HG03103 (cell line): ENCODE measurements around the gene ANKS1B.
"Not testable (repeated sequence)": the region's sequence is repeated elsewhere in the genome, so short reads cannot be mapped to it uniquely, and the experiment has no call there.

Source experiments
- ATAC-seq: cut with Tn5 transposase; IDR thresholded peaks from one replicate; pipeline ENCODE4 v1.9.1; 2021; ENCODE audit warnings: low read depth; ENCODE audit not compliant: unreplicated experiment

ANKS1B gene

DNA sequence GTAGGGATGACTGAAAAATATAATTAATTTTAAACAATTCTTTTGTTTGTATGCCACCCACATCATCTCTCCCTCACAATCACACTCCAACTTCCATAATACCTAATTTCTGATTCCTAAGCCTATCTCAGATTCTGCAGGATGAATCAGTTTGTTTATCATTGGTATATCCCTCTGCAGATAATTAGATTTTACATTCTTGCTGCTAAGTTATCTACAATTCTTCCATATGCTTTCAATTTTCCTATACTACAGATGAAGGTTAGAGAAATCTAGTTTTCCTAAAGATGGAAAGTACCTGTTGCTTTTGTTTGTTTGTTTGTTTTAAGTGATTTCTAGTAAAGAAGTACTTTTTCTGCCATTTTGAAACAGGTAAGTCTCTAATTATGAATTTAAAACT, 105.3 kb downstream of the ANKS1B start:
- ATAC-seq: no peak

DNA sequence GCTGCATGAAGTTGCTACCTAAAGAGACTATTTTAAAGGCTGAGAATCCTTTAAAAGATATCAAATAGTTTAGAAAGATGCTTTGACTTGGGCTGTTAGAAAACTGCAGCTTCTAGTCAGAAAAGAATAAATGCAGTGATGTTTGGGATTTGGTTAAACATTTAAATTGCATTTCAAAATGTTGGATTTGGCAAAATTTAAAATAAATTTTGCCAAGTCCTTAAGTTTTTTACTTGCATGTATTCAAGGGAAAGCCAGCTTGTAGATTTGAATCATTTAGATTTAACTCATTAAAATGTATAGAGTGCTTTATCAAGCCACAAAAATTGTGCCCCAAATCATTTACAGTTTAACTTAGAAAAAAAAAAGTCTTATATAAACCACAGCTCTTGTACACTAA, 109.7 kb downstream of the ANKS1B start:
- no peak for ATAC-seq

DNA sequence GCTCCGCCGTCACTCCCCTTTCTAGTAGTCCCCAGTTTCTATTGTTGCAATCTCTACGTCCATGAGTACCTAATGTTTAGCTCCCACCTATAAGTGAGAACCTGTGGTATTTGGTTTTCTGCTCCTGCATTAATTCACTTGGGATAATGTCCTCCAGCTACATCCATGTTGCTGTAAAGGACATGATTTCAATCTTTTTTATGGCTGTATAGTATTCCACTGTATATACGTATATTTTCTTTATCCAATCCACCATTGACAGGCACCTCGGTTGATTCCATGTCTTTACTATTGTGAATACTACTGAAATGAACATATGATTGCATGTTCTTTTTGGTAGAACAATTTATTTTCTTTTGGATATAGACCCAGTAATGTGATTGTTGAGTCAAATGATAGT, 114.7 kb downstream of the ANKS1B start:
- no peak for ATAC-seq

DNA sequence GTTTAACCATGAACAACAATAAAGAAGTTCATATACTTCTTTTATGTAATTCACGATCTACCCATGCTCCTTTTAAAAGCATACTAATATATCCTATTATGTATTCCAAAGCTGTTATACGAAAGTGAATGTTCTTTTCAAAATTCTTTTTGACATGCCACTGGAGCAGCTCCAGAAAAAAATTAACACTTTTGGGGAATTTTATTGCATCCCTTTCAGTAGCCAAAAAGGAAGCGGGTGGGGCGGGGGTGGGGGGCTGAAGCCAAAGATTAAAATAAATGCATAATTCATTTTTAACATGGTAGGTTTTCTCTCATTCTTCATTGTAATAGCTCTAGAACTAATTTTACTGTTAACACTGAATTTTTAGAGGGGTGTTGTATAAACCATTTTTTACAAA, 123.0 kb downstream of the ANKS1B start:
- no peak for ATAC-seq

DNA sequence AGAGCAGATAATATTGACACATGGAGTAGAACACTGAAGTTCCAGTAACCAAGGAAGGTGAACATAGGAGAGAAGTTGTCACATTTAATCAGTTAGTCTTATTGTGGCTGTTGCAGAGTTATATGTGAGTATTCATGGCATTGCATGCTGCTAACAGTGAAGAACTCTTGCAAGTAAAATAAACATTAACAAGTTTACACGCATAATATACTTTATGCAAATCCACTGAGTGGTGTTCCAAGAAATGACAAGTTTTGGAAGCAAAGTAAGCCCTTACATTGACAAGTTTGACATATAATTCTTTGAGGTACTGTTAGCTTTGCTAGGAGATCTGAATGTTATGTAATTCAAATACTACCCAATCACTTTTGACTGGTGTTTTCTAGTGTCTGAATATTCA, 125.6 kb downstream of the ANKS1B start:
- ATAC-seq: no peak

DNA sequence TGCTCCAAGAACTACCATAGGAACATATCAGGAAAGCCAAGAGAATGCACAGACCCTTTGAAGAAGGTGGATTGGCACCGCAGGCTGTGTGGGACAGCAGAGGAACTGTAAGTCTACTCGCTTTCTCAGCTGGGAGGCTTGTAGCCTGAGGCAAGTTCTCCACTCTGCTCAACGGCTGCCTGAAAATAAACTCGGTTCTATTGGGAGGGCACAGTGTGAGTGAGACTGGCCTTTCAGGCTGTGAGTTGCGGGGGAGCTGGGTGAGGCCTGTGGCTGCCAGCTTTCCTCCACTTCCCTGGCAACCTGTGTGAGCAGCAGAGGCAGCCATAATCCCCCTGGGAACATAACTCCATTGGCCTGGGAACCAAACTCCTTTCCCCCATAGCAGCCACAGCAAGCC, 132.1 kb downstream of the ANKS1B start:
- no peak for ATAC-seq

DNA sequence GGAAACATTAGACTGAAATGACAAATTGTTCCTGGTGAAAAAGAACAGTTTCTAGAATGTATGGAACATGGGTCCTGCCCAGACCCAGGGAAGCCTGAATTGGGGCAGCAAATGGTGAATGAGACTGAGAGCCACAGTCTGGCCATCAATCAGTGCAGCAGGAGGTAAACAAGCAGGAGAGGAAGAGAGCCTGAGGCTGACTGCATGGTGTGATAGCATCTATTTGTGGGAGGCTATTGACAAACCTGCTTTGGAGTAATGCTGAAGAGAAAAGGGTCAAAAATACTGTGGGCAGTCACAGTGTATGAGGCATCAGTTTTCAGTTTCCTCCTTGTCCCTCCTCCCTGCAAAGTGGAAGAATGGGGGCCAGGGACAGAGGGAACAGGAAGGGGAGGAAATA, 136.8 kb downstream of the ANKS1B start:
- no peak for ATAC-seq

DNA sequence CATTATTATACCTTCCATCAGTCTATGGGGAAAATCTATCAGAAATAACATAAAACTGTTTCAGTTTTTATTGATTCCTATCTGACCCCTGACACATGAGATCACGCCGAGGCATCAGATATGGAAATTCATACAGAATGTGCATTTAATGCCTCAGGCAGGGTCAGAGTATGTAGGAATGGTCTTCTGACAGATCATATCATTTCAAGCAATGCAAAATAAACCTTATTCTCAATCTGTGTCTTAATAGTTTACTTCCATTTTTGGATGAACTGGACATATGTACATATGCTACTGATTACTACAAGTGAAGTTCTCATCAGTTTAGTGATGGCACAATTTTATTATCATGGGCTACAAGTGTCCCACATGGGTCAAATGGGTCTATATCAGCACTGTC, 150.0 kb downstream of the ANKS1B start:
- no peak for ATAC-seq

DNA sequence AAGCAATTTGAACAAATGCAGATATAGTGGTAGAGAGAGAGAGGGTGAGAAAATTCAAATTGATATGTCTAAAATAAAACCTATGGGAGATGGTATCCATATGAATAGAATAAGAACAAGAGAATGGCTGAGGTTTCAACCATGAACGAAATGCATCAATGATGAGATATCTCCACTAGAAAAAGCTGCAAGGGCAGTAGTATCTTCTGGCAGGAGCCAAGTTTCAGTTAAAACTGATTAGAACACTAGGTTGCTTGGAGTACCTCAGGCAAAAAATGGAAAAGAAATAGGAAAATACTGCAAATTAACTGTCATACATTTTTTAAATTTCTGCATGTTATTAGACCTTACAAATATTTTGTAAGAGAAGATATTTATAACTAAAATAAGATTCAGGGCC, 151.3 kb downstream of the ANKS1B start:
- no peak for ATAC-seq

DNA sequence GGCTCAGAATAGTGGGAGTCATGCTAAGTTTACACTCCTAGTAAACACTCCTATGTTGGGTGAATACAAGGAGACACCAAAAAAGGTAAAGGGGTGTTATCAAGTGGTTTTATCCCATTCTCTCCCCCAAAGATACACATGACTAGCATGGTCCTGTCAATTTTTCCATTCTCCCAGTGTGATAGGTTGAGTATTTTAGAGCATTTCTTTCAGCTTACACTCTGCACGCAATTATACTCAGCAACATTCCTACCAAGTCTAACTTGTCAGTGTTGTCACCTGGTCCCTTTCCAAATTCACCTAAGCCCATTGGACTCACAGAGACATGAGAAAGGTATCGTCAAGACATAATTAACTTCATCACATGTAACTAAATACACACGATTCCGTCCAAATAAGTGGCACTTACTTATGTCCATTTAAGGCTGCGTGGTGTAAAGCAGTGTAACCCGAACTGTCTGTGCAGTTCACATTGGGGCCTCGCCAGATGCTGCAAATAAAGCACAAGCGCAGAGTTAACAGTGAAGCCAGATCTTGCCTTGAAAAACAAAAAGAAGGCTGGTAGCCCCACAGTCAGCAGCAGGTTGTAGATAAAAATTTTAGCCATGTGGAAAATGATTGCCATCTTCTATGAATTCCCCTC, 159.7 kb downstream of the ANKS1B start:
- no peak for ATAC-seq

DNA sequence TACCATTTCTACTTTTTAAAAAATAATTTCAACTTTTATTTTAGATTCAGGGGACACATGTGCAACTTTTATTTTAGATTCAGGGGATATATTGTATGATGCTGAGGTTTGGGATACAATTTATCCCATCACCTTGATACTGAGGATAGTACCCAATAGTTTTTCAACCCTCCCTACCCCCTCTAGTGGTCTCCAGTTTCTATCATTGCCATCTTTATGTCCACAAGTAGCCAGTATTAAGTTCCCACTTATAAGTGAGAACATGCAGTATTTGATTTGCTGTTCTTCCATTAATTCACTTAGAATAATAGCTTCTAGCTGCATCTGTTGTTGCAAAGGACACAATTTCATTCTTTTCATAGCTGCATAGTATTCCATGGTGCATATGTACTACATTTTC, 162.5 kb downstream of the ANKS1B start:
- no peak for ATAC-seq

DNA sequence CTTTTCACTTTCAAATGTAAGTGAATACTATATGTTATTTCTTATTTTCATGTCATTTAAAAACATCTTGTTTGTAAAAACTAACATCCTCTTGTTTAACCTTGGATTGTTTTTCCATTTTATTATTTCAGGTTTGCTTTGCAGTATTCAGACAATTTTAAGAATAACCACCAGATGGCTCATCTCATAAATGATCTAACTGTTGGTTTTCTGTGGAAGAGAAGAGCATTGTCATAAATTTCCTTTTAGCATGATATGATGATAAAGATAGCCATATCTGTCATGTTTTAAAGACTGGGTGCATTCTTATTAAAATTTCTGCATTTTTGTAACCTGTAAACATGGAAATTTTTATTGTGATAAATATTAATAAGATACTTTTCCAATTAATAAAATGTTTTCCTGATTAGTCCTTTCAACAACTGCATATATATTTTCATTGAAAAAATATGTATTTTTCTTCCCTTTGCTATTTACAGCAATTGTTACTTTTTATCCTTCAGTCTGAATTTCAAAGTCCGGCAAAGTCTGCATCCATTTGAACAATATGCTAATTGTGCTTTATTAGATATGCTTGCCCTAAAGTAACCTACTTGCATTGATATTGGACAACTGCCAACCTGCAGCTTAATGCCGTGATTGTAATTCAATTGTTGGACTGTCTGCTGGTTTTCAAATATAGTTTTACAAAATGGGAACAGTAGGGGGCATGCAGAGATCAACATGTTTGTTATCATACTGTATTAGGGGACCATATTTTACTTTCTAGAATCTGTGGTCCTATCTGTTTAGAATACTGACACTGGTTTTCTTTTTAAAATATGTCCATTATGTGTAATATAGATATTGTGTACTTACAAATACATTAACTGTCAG, 173.8 kb downstream of the ANKS1B start:
- ATAC-seq: no peak

DNA sequence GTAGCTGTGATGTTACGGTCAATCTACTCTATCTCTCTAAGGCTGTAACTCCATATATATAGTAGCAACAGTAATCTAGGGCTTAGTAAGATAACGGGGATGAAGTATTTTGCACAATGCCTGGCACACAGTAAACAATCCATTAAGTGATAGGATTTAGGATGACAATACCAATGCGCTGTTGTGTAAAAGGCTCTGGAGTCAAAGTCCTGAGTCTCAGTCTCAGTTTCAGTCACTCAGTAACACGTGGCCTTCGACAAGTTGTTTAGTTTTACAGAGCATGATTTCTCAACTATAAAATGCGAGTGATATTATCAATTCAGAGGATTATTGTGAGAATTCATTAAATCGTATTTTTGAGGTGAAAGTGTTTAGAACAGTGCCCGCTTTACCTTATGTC, 174.8 kb downstream of the ANKS1B start:
- no peak for ATAC-seq

DNA sequence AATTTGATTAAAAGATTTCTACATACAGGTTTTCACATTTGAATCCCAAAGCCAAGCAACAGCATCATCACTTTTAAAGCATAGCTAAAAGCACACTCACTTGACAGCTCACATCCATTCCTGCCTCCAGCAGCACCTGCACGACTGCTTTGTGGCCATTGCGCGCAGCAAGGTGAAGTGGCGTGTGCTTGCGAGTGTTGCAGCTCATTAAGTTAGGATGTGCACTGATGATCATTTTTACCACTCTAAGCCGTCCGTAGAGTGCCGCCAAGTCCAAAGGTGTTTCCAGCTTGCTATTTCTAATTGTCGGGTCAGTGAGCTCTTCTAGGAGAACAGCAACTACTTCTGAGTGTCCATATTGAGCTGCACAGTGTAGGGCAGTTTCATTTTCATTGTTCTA, 178.4 kb downstream of the ANKS1B start:
- ATAC-seq: no peak

DNA sequence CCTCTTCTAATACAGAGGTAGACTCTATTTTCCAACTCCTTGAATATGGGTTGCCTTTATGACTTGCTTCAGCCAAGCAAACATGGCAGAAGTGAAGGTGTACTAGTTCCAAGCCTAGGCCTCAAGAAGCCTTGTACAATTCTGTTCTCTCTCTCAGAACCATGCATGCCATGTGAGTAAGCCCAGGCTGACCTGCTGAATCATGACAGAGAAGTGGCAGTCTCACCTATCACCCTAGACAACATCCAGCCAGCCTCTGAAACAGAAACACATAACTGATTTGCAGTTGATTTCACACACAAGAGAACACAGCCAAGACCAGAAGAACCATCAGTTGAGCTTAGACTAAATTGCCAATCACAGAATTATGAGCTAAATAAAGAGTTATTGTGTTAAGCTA, 180.0 kb downstream of the ANKS1B start:
- ATAC-seq: no peak

DNA sequence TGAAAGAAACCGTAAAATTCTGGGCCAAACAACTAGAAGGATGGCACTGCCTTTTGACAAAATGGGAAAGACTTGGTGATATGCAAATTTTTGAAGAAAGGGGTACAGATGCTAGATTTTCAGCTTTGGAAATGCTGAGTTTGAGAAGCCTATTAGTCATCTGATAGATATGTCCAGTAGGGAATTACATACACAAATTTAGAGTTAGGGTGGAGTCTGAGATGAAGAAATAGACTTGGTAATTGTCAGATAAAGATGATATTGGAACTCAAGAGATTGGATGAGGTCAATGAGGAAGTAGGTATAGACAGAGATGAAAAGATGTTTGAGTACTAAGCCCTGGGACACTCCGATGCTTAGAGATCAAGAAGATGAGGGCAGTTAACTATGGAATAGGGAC, 184.1 kb downstream of the ANKS1B start:
- ATAC-seq: no peak

DNA sequence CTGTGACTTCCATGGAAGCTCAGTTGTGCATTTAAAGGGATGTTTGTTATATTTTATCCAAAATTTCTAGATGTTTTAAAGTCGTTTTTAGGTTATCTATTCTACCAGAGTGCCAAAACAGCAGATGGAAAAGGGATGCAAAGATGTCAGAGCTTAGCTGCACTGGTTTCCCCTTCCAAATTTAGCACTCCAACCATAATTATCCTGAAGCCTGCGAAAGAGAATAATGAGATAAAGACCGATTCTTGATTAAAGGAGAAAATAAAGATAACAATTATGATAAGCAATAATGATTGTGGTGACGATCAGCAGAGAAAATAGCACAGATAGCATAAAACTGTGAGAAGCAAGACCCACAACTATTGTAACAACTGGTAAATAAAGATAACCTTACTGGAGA, 186.8 kb downstream of the ANKS1B start:
- not testable (repeated sequence) for ATAC-seq

DNA sequence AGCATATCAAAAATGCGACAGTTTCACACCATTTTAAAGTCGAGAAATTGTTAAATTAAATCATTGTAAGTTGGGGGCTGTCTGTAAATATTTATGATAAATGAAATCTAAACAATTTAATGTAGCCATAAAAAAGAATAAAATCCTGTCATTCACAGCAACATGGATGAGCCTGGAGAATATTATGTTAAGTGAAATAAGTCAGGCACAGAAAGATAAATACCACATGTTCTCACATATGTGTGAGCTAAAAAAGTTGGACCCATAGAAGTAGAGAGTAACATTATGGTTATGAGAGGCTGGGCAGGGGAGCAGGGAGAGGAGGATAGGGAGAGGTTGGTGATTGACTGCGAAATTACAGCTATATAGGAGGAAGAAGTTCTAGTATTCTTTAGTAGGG, 201.3 kb downstream of the ANKS1B start:
- ATAC-seq: no peak

DNA sequence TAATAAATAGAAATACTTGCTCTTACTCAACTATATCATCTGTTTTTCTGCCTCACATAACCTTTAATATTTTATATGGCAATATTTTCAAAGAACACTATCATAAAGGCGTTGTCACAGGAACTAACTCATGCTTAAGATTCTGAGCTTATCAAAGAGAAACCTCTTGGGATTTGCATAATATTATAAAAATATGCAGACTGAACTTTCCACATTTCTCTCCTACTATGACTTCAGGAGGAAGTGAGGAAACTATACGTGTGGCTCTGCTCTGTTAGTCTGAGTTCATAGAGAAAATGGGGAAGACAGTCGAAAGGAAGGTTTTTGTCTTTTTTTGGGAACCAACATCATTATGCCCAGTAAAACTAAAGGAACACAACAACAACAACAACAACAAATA, 212.5 kb downstream of the ANKS1B start:
- ATAC-seq: no peak

DNA sequence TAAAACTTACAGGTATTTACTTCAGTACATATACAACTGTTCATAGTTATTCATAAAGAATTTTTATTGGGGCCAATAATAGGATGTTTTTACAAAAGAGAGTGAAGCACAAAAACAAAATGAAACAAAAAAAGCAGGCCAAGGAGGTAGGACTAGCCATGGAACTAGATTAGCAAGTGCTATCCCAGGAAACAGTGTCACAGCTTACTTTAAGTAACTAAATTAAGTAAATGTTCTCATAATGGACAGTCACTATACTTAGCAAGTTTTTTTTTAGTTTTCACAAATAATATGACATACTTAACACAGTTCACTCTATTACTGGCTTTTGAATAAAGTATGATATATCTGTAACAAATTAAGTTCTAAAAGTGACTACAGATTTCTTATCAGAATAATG, 213.1 kb downstream of the ANKS1B start:
- ATAC-seq: no peak

DNA sequence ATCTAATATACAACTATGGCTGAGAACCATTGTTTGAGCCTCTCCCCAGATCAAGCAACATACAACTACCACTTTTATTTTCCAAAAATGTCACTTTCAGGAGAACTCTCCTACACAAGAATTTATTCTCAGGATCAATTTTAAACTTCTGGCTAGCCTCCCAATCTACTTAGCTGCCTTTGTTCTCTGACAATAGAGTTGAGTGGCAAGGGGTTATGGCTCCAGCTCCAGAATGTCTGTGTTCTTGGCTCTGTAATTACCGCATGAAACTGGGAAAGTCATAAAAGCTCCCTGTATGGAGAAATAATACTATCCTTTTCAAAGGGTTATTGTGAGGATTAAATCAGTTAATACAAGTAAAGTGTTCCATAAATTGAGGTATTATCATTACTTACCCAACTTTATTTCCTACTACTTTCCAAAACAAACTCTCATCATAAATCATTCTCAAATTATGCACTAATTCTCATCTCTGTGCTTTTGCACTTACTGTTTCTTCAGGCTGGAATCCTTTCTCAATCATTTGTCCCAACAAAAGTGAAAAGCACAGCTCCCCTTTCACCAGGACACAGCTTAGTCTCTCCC, 215.2 kb downstream of the ANKS1B start:
- no peak for ATAC-seq

DNA sequence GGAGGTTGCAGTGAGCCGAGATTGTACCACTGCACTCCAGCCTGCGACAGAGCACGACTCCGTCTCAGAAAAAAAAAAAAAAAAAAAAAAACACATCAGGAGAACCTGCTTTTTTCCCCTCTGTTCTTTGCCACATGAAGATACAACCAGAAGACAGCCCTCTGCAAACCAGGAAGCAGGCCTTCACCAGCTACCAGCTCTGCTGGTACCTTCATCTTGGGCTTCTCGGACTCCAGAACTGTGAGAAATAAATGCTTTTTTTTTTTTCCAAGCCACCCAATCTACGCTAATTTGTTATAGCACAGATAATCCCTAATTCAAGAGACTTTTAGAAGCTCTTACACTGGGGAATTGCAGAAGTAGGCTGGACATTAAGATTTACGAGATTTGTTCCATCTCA, 216.0 kb downstream of the ANKS1B start:
- no peak for ATAC-seq
